GM18502 (cell line): ENCODE results near the gene FGD5.
"Not testable (repeated sequence)": the region's sequence is repeated elsewhere in the genome, so short reads cannot be mapped to it uniquely, and the experiment has no call there.

ENCODE experiments used
- ATAC-seq: cut with Tn5 transposase; IDR thresholded peaks from one replicate; pipeline ENCODE4 v1.9.1; 2021; ENCODE audit warnings: mild to moderate bottlenecking; ENCODE audit not compliant: unreplicated experiment, poor library complexity

Gene FGD5

DNA sequence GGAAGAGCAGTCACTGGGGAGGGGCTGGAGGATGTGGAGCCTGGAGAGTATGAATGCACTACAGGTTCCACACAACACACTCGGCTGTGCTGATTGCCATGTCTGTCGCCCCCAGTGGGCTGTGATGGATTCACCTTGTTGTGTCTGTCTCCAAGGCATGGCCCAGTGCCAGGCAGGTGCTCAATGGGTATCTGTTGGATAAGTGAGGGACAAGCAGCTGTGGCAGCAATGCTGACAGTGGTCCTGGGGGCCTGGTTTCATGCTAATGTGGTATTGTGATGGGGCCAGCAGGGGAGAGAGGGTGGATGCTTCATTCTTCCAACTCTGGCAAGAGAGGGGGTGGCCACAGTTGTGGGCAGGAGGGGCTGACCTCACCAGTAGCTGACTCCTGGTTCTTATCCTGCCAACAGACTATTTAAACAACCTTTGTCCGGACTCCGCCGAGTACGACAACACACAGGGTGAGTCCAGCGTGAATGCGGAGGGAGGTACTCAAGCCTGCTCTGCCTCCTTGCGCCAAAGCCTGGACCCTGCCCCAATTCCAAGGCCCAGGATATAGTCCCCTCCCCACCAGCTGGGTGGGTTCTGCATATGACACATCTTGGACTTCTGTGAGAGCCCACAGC is 81.3 kb downstream of the FGD5 start:
- no peak for ATAC-seq

GRCh38 chr3:14900881-14901873 is 82.4 kb downstream of the FGD5 start:
- ATAC-seq, result no peak

DNA sequence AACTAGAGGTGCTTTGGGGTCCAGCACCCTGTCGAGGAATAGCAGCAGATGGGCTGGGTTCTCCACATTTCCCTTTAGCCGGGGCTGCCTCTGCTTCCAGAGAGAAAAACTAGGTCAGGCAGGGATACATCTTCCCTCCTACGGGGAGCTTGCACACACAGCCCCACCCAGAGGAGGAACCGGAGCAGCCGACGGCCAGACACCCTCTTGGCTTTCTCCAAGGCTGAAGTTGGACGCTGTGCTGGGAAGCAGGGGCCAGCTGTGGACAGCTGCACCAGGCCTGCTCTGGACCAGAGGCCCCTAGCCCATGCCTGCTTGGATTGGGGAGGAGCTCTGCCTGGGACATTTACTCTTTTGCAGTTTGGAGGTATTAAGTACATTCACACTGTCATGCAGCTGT is 84.0 kb downstream of the FGD5 start:
- no peak for ATAC-seq

- ATAC-seq, result not testable (repeated sequence)
Observed at GRCh38 chr3:14903501-14903900, 84.7 kb downstream of the FGD5 start.

DNA sequence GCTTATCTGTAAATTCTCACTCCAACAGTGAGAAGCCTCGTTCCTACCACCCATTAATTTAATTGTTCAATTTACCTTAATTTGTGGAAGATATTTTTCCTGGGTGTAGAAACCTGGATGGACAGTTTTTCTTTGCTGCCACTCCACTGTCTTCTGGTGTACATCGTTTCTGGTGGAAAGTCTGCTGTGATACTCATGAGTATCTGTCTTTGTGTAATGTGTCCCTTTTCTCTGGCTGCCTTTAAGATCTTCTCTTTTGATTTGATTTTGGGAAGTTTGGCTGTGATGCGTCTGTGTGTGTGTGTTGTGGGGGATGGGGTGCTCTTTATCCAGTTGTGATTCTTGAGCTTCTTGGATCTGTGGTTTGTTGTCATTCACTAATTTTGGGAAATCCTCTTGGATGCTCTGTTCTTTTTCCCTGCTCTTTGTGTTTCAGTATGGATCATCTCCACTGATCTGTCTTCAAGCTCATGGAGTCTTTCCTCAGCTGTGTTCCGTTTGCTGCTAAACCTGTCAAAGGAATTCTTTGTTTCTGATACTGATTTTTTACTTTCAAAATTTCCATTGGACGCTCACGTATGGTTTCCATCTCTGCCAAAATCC is 86.4 kb downstream of the FGD5 start:
- no peak for ATAC-seq

DNA sequence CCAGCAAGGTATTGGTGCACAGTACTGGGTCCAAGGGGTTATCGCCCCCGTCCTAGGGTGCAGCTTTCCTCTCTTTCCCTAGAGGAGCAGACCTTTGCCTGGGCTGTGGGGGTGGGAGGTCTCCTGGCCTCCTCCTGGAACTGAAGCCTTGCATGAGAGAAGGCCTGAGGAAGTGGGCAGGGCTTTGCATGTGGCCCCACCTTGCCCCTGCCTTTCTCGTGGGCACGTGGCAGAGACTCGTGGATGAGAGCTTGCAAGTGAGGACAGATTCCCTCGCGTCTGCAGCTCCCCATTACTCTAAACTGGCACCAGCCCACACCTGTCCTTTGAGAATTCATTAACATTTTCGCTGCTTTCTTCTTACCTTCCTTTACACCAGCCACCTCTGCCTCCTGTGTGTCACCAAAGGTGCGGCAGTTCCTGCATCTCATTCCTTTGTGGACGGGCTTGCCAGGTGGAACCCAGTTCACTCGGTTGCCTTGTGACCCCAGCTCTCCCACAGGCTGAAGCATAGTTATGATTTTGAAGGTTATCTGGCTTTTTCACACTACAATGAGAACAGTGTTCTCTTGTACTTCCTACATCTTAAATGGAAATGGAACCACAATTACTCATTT is 87.7 kb downstream of the FGD5 start:
- ATAC-seq, result no peak

- no peak for ATAC-seq
Observed at GRCh38 chr3:14907043-14907966, 88.5 kb downstream of the FGD5 start.

DNA sequence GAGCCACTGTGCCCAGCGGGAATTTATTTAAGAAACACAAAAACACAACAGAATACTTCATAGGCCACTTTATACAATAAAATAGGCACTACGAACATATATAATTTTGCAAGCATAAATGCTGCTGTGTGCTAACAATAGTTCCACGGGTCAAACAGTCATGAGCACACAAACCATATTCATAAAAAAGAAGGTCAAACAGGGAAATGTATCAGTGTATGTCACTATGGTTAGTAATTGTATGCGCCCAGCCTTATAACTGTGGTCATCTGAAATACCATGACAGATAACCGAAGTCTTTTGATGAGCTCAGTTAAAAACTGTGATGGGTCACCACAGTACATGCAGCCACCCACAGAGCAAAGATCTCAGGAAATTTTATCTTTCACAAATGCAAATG is 90.5 kb downstream of the FGD5 start:
- no peak for ATAC-seq

DNA sequence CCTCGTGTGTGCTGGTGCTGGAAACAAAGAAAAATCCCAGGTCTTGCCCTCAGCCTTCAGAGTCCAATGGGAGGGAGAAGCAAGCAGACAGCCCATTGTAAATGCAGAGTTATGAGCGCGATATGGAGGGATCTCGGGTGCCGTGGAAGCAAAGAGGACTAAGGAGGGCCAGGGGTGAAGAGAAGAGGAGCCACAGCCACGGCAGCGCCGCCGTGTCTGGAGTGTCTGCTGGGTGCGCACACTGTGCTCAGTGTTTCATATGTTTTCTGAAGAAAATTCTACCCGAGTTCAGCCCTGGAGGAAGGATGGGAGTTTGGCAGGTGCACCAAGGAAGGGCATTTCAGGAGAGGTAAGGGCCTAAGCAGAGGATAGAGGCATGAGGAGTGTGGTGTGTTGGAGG is 92.9 kb downstream of the FGD5 start:
- no peak for ATAC-seq

- no peak for ATAC-seq
Observed at GRCh38 chr3:14913071-14913925, 94.5 kb downstream of the FGD5 start.

DNA sequence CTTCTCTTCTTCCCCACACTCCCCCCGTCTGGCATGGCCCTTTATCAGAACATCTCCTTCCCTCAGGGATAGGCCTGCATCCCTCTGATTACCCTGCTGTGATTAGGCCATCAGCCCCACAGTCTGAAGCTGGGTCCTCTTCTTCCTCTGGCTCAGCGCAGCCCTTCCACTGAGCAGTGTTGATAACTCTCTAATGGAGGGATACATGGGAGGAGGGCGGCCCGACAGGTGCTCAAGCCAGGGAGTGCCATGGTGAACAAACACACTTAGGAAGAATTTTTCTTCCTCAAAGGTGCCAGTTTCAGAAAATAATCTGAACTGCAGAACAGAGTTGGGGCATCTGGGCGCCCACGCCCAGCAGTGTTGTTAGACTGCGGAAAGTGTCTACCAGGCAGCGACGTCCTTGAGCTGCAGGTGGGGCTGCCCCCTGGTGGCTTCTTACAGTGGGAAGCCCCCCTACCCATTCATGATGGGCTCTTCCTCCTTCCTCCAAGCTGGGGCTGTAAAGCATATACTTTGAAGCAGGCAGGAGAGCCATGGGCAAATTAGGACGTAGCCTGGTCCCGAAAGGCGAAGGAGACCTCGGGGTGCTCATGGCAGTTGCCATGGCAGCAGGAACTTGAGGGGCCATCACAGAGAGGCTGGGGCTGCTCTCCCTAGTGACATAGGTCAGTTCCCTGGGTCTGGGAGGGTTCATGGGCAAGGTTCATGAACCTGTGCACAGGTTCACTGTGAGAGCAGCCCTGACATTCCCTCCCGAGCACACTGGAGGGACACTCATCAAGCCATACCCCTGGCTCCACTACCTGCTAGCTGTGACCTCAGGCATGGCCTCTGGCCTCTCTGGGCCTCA is 95.4 kb downstream of the FGD5 start:
- no peak for ATAC-seq

GRCh38 chr3:14914779-14915117 is 96.0 kb downstream of the FGD5 start:
- no peak for ATAC-seq

DNA sequence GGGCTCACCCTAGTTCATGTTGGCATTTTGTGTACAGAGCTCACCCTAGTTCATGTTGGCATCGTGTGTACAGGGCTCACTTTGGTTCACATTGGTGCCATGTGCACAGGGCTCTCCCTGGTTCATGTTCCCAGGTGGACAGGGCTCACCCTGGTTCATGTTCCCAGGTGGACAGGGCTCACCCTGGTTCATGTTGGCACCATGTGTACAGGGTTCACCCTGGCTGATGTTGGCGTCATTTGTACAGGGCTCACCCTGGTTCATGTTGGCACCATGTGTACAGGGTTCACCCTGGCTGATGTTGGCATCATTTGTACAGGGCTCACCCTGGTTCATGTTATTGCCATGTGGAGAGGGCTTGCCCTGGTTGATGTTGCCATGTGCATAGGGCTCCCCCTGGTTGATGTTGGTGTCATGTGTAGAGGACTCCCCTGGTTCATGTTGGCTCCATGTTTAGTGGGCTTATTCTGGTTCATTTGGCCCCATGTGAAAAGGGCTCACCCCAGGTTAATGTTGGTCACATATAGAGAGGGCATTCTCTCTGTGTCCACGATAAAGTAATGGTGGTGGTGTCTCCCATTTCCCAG is 97.0 kb downstream of the FGD5 start:
- ATAC-seq, result no peak

GRCh38 chr3:14918356-14918860 is 99.6 kb downstream of the FGD5 start:
- ATAC-seq, result no peak

- no peak for ATAC-seq
Observed at GRCh38 chr3:14920536-14920935, 101.8 kb downstream of the FGD5 start.

- peak; percentile 81 for ATAC-seq
Observed at GRCh38 chr3:14921034-14921616, 102.4 kb downstream of the FGD5 start.
